Caco-2 (cell line): ENCODE data around the gene PMS1. TPM values are rescaled to one million over a fixed set of nuclear protein-coding genes. Genes with fewer than 3 reads are reported as not detected.

Experiments
- BruUV-seq: library from RNA; stranded (reverse); fragments of 400-500 nt; replicated peaks from 2 replicates; lab custom pipeline; 2021; lab: Mats Ljungman, UMichigan
- CTCF ChIA-PET: fragments of 300-600 bp; sonication (Branson Sonifier 250); formaldehyde crosslinking; loops from one replicate; lab custom pipeline; 2022; ENCODE audit warnings: antibody characterized with exemption; lab: Charles Lee
- POLR2A ChIA-PET: fragments of 300-600 bp; sonication (Branson Sonifier 250); formaldehyde crosslinking; loops from one replicate; lab custom pipeline; 2022; ENCODE audit warnings: antibody characterized with exemption; lab: Charles Lee
- DNase-seq, 2 experiments: peaks; one replicate each; pipeline versions ENCODE4 v3.0.0 to v3.0.0-alpha.2; 2020 to 2022
- H3K27me3 ChIP-seq: replicated peaks from 2 replicates; pipeline ENCODE4 v1.6.0; 2011; ENCODE audit warnings: low read length; ENCODE audit not compliant: control insufficient read depth, insufficient read depth
- H3K36me3 ChIP-seq: 2 replicates; pipeline ENCODE4 v1.5.1; 2011; ENCODE audit warnings: low read length; ENCODE audit not compliant: control insufficient read depth, insufficient read depth
- H3K4me1 ChIP-seq: fragments of 250-450 bp; sonication (Bioruptor Pico); 2 replicates; pipeline ENCODE4 v1.5.1; 2020; ENCODE audit warnings: mild to moderate bottlenecking
- H3K4me3 ChIP-seq: 2 replicates; pipeline ENCODE4 v1.5.1; 2011; ENCODE audit warnings: low read depth, mild to moderate bottlenecking, control low read depth, low read length
- H3K9me3 ChIP-seq: fragments of 250-450 bp; sonication (Bioruptor Pico); 2 replicates; pipeline ENCODE4 v1.5.1; 2020; ENCODE audit warnings: mild to moderate bottlenecking, moderate library complexity
- H3K27ac Mint-ChIP-seq: one replicate; pipeline ENCODE4 v1.8.0; 2022; ENCODE audit warnings: mixed read lengths; ENCODE audit not compliant: unreplicated experiment
- H3K27me3 Mint-ChIP-seq: one replicate; pipeline ENCODE4 v1.8.0; 2022; ENCODE audit warnings: mixed read lengths; ENCODE audit not compliant: insufficient read depth, unreplicated experiment
- H3K36me3 Mint-ChIP-seq: one replicate; pipeline ENCODE4 v1.8.0; 2022; ENCODE audit warnings: mild to moderate bottlenecking, mixed read lengths; ENCODE audit not compliant: insufficient read depth, unreplicated experiment
- H3K4me1 Mint-ChIP-seq: one replicate; pipeline ENCODE4 v1.8.0; 2022; ENCODE audit warnings: low read depth, mixed read lengths; ENCODE audit not compliant: unreplicated experiment
- H3K4me3 Mint-ChIP-seq: one replicate; pipeline ENCODE4 v1.8.0; 2022; ENCODE audit warnings: mild to moderate bottlenecking, moderate library complexity, mixed read lengths; ENCODE audit not compliant: unreplicated experiment
- H3K9me3 Mint-ChIP-seq: one replicate; pipeline ENCODE4 v1.8.0; 2022; ENCODE audit warnings: mixed read lengths; ENCODE audit not compliant: unreplicated experiment
- intact Hi-C: fragments of 100-400 bp; cut with micrococcal nuclease; formaldehyde crosslinking; loops from one replicate; pipeline ENCODE4 v1.10.0; 2022; ENCODE audit not compliant: unreplicated experiment
- total RNA-seq: library from RNA; stranded (reverse); gene quantifications from 2 replicates; pipeline ENCODE4 v1.2.3, GENCODE V29; 2022
- TF ChIP-seq, protein P1 (sequence below), 2 experiments: fragments of 200-600 bp in 1 of 2; IDR thresholded peaks; 1 replicate in 1 of 2; 2 replicates in 1 of 2; pipeline versions ENCODE4 v1.5.1 to v1.8.0; 2011 to 2022; ENCODE audit warnings: antibody characterized with exemption in 1 of 2, control low read depth in 1 of 2, inconsistent platforms in 1 of 2, low read depth in 1 of 2, low read length in 1 of 2, mild to moderate bottlenecking in 1 of 2, moderate library complexity in 1 of 2; ENCODE audit not compliant: insufficient read depth in 1 of 2, severe bottlenecking in 1 of 2, unreplicated experiment in 1 of 2

PMS1 gene
- total RNA-seq, 1 experiment from 2014 or later: 40.2 TPM

DNA sequence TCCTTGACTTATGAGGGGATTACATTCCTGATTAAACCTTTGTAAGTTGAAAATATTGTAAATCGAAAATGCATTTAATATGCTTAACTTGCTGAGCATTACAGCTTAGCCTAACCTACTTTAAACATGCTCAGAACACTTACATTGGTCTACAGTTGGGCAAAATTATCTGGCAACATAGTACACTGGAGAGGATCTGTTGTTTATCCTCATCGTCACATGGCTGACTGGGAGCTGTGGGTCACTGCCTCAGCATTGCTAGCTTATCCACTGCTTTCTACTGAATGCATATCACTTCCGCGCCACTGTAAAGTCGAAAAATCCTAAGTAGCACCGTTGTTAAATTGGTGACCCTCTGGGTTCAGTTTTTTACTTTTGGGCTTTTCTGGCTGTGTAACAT lies 13.7 kb downstream of the PMS1 start:
- H3K4me1 ChIP-seq: no peaks in the 10 kb centered on the region
- H3K9me3 Mint-ChIP-seq: no peaks in the 10 kb centered on the region
- no peaks in the 10 kb centered on the region for H3K27me3 ChIP-seq
- H3K4me1 Mint-ChIP-seq: no peaks in the 10 kb centered on the region
- H3K9me3 ChIP-seq: no peaks in the 10 kb centered on the region
- BruUV-seq: no TSS peak
- H3K36me3 ChIP-seq: peaks cover 3% of the 10 kb centered on the region; the same call in 1 of the 2 replicates
- no peaks in the 10 kb centered on the region for H3K27me3 Mint-ChIP-seq
- intact Hi-C loops: loop anchor here (1.0 kb wide), 1 partner anchor 272 kb away; no protein-coding TSS in a partner anchor
- POLR2A ChIA-PET: no interaction called here
- H3K27ac Mint-ChIP-seq: no peak overlapping the region
- TF ChIP-seq, protein P1, sequence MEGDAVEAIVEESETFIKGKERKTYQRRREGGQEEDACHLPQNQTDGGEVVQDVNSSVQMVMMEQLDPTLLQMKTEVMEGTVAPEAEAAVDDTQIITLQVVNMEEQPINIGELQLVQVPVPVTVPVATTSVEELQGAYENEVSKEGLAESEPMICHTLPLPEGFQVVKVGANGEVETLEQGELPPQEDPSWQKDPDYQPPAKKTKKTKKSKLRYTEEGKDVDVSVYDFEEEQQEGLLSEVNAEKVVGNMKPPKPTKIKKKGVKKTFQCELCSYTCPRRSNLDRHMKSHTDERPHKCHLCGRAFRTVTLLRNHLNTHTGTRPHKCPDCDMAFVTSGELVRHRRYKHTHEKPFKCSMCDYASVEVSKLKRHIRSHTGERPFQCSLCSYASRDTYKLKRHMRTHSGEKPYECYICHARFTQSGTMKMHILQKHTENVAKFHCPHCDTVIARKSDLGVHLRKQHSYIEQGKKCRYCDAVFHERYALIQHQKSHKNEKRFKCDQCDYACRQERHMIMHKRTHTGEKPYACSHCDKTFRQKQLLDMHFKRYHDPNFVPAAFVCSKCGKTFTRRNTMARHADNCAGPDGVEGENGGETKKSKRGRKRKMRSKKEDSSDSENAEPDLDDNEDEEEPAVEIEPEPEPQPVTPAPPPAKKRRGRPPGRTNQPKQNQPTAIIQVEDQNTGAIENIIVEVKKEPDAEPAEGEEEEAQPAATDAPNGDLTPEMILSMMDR (IDR thresholded peaks at IDR 0.05; ENCODE audit: insufficient read depth in 1 of 2, low read depth in 1 of 2, low read length in 1 of 2, severe bottlenecking in 1 of 2, unreplicated experiment in 1 of 2): no peak
- H3K4me3 Mint-ChIP-seq: no peak overlapping the region
- H3K4me3 ChIP-seq: no peak overlapping the region
- peaks cover 20% of the 10 kb centered on the region for H3K36me3 Mint-ChIP-seq
- DNase-seq: no peak
- CTCF ChIA-PET: interaction anchor here (0.6 kb wide), 1 partner anchor 24 kb away, joined by 4 read pairs; no protein-coding TSS in a partner anchor

DNA sequence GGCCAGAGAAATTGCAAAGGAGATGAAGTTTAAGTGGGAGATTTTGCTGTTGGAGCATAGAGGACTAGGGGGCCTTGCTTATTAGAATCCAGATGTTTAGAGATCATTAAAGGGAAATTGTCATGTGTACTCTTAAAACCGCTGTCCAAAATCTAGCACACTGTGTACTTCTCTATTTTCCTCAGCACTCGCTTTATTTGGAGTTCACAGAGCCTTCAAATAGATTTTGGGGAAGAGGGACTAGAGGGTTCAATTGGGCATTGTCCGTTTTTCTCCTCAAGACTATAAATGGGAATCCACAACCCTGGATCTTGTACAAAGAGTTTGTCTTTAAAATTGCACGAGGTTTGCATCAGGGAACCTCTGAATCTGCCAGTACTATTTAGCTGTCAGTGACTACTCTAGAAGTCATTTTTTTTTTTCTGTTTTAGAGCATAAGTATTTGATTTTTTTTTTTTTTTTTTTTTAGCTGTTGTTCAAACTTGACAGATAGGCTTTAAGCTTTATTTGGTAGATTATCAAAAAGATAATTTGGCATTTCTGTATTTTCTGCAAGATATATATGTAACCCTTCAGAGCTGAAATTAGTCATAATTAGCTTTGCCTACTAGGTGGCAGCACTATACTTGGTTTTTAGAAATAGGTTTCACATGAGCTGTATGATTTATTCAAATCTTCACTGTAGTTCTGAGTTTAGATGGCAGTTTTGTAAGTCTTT lies 14.2 kb downstream of the PMS1 start:
- H3K4me3 Mint-ChIP-seq: no peak overlapping the region
- no peaks in the 10 kb centered on the region for H3K4me1 Mint-ChIP-seq
- intact Hi-C loops: loop anchor here (1.0 kb wide), 1 partner anchor 272 kb away; no protein-coding TSS in a partner anchor
- no peak for DNase-seq
- H3K36me3 Mint-ChIP-seq: peaks cover 15% of the 10 kb centered on the region
- Histone ChIP-seq H3K36me3 (peaks cover 3% of the 10 kb centered on the region; the same call in 1 of the 2 replicates), H3K27me3 (no peaks in the 10 kb centered on the region), H3K4me1 (no peaks in the 10 kb centered on the region), H3K9me3 (no peaks in the 10 kb centered on the region), H3K4me3 (no peak overlapping the region)
- H3K27me3 Mint-ChIP-seq: no peaks in the 10 kb centered on the region
- TF ChIP-seq, protein P1 (IDR thresholded peaks at IDR 0.05; ENCODE audit: insufficient read depth in 1 of 2, low read depth in 1 of 2, low read length in 1 of 2, severe bottlenecking in 1 of 2, unreplicated experiment in 1 of 2): peak; percentile 36 to 55
- no peak overlapping the region for H3K27ac Mint-ChIP-seq
- no TSS peak for BruUV-seq
- ChIA-PET CTCF (interaction anchor here (0.6 to 1.1 kb wide), 8 partner anchors 14 to 272 kb away, joined by 3 to 12 read pairs (median 5); partner anchors contain the start of genes ORMDL1, OSGEPL1 and PMS1), POLR2A (interaction anchor here (0.7 kb wide), 1 partner anchor 14 kb away, joined by 3 read pairs; the partner anchor contains the start of genes ORMDL1 and PMS1)
- H3K9me3 Mint-ChIP-seq: no peaks in the 10 kb centered on the region

DNA sequence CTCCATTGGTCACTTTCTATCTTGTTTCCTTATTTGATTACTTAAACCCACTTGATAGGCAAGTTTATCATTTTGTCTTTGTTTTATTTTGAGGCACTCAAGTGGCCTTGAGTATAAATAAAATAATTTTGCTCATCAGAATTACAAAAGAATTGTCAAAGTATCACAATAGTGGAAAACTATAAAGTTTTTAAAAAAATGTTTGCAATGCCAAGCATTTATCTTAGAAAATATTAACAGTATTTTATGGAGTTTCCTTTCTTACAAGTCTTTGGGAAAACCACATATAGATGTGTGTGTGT lies 14.7 kb downstream of the PMS1 start:
- Histone ChIP-seq H3K27me3 (no peaks in the 10 kb centered on the region), H3K36me3 (peaks cover 3% of the 10 kb centered on the region; the same call in 1 of the 2 replicates), H3K9me3 (no peaks in the 10 kb centered on the region), H3K4me3 (no peak overlapping the region), H3K4me1 (no peaks in the 10 kb centered on the region)
- Mint-ChIP-seq H3K4me1 (no peaks in the 10 kb centered on the region), H3K9me3 (no peaks in the 10 kb centered on the region), H3K4me3 (no peak overlapping the region), H3K27ac (no peak overlapping the region), H3K36me3 (peaks cover 12% of the 10 kb centered on the region), H3K27me3 (no peaks in the 10 kb centered on the region)
- BruUV-seq: no TSS peak
- TF ChIP-seq, protein P1 (IDR thresholded peaks at IDR 0.05; ENCODE audit: insufficient read depth in 1 of 2, low read depth in 1 of 2, low read length in 1 of 2, severe bottlenecking in 1 of 2, unreplicated experiment in 1 of 2): no peak
- CTCF ChIA-PET: interaction anchor here (0.7 to 1.1 kb wide), 7 partner anchors 15 to 272 kb away, joined by 3 to 12 read pairs (median 6); partner anchors contain the start of genes ORMDL1, OSGEPL1 and PMS1
- POLR2A ChIA-PET: interaction anchor here (0.7 kb wide), 1 partner anchor 15 kb away, joined by 3 read pairs; the partner anchor contains the start of genes ORMDL1 and PMS1
- no peak for DNase-seq
- intact Hi-C loops: no loop called here
